ENCODE results near the gene GFOD2. TPM values are rescaled to one million over a fixed set of nuclear protein-coding genes. Genes with fewer than 3 reads are reported as not detected.

GFOD2 gene
- total RNA-seq, 1 experiment from 2014 or later = 13.5 TPM

- H3K4me1 ChIP-seq (replicated peaks) = no peaks in the 10 kb centered on the region
- no peak overlapping the region for H3K27ac ChIP-seq
- no peaks in the 10 kb centered on the region for H3K27me3 ChIP-seq (replicated peaks)
- H3K4me3 ChIP-seq = no peak overlapping the region
- peaks cover 80% of the 10 kb centered on the region for H3K36me3 ChIP-seq
- H3K9me3 ChIP-seq (replicated peaks) = no peaks in the 10 kb centered on the region
- no peak for DNase-seq (ENCODE audit: low read depth in 1 of 2, low spot score in 2 of 2)
Observed at GRCh38 chr16:67632415-67633172, 86.5 kb downstream of the GFOD2 start.

- Histone ChIP-seq H3K4me1 (replicated peaks) (no peaks in the 10 kb centered on the region), H3K27ac (no peak overlapping the region), H3K27me3 (replicated peaks) (no peaks in the 10 kb centered on the region), H3K36me3 (peaks cover 78% of the 10 kb centered on the region), H3K4me3 (no peak overlapping the region), H3K9me3 (replicated peaks) (no peaks in the 10 kb centered on the region)
- DNase-seq (ENCODE audit: low read depth in 1 of 2, low spot score in 2 of 2) = no peak
Observed at GRCh38 chr16:67628216-67628615, 90.9 kb downstream of the GFOD2 start.

Other genes with a start within 250 kb of the GFOD2 start
- 80.5 and 83.5 TPM in 2 replicates for gene ATP6V0D1, start 238.2 kb downstream of the GFOD2 start, total RNA-seq (2014; rRNA removed; shearing (Covaris generic))
- not detected in 2 replicates for gene AGRP, start 235.8 kb downstream of the GFOD2 start, total RNA-seq (2014; rRNA removed; shearing (Covaris generic))
- gene RIPOR1, start 190.5 kb downstream of the GFOD2 start, total RNA-seq (2014; rRNA removed; shearing (Covaris generic)) = 20.1 and 24.8 TPM in 2 replicates
- 26.6 and 39.1 TPM in 2 replicates for gene CTCF, start 156.8 kb downstream of the GFOD2 start, total RNA-seq (2014; rRNA removed; shearing (Covaris generic))
- gene CARMIL2, start 74.2 kb downstream of the GFOD2 start, total RNA-seq (2014; rRNA removed; shearing (Covaris generic)) = 5.2 and 7.6 TPM in 2 replicates
- gene ACD, start 59.1 kb downstream of the GFOD2 start, total RNA-seq (2014; rRNA removed; shearing (Covaris generic)) = 22.6 and 33.0 TPM in 2 replicates
- 0.26 TPM in 1 of 2 replicates, not detected in the other for gene PARD6A, start 58.4 kb downstream of the GFOD2 start, total RNA-seq (2014; rRNA removed; shearing (Covaris generic))
- 5.1 TPM in 2 replicates for gene ENKD1, start 52.6 kb downstream of the GFOD2 start, total RNA-seq (2014; rRNA removed; shearing (Covaris generic))
- 0.32 TPM in 1 of 2 replicates, not detected in the other for gene C16orf86, start 52.5 kb downstream of the GFOD2 start, total RNA-seq (2014; rRNA removed; shearing (Covaris generic))
- 3.5 and 3.9 TPM in 2 replicates for gene RANBP10, start 87.2 kb upstream of the GFOD2 start, total RNA-seq (2014; rRNA removed; shearing (Covaris generic))
- 0.03 and 1.00 TPM in 2 replicates for gene TSNAXIP1, start 87.6 kb upstream of the GFOD2 start, total RNA-seq (2014; rRNA removed; shearing (Covaris generic))
- 45.2 and 50.7 TPM in 2 replicates for gene THAP11, start 123.0 kb upstream of the GFOD2 start, total RNA-seq (2014; rRNA removed; shearing (Covaris generic))
- 39.3 and 101 TPM in 2 replicates for gene NUTF2, start 127.6 kb upstream of the GFOD2 start, total RNA-seq (2014; rRNA removed; shearing (Covaris generic))
- 22.4 and 31.9 TPM in 2 replicates for gene CENPT, start 128.4 kb upstream of the GFOD2 start, total RNA-seq (2014; rRNA removed; shearing (Covaris generic))
- 52.2 and 76.1 TPM in 2 replicates for gene EDC4, start 153.7 kb upstream of the GFOD2 start, total RNA-seq (2014; rRNA removed; shearing (Covaris generic))
- gene NRN1L, start 165.6 kb upstream of the GFOD2 start, total RNA-seq (2014; rRNA removed; shearing (Covaris generic)) = not detected in 2 replicates
- gene PSKH1, start 173.9 kb upstream of the GFOD2 start, total RNA-seq (2014; rRNA removed; shearing (Covaris generic)) = 6.4 and 10.6 TPM in 2 replicates
- 0.09 and 0.29 TPM in 2 replicates for gene CTRL, start 212.5 kb upstream of the GFOD2 start, total RNA-seq (2014; rRNA removed; shearing (Covaris generic))
- 50.1 and 147 TPM in 2 replicates for gene PSMB10, start 217.5 kb upstream of the GFOD2 start, total RNA-seq (2014; rRNA removed; shearing (Covaris generic))
- 5.5 and 7.2 TPM in 2 replicates for gene LCAT, start 224.8 kb upstream of the GFOD2 start, total RNA-seq (2014; rRNA removed; shearing (Covaris generic))
- gene SLC12A4, start 249.3 kb upstream of the GFOD2 start, total RNA-seq (2014; rRNA removed; shearing (Covaris generic)) = 62.9 and 87.8 TPM in 2 replicates